Measurements from ENCODE around the gene OTX2. TPM values are rescaled to one million over a fixed set of nuclear protein-coding genes. Genes with fewer than 3 reads are reported as not detected.

Gene OTX2
- total RNA-seq, result not detected

- Mint-ChIP-seq H3K27me3 (ENCODE audit: low read depth) (peaks cover 88% of the 10 kb centered on the region), H3K27ac (peak within 1 kb of the TSS; percentile 85), H3K9me3 (no peaks in the 10 kb centered on the region), H3K4me3 (peak within 1 kb of the TSS; percentile 61 to 69), H3K4me1 (ENCODE audit: low read depth) (peaks cover 35% of the 10 kb centered on the region), H3K36me3 (ENCODE audit: insufficient read depth in 2 of 2) (peaks cover 7 to 17% of the 10 kb centered on the region in 2 donors)
- DNase-seq (no peak), ATAC-seq (replicated peaks in 1 of 2) (no peak)
These were observed at the start of gene OTX2 for GRCh38 chr14:56810147-56810719. Gene OTX2 (minus strand): TSS chr14:56810479. CDS start chr14:56805456, 5,023 bp downstream.

GRCh38 chr14:56858422-56858821, 48.1 kb upstream of the OTX2 start:
- no peak for DNase-seq
- H3K36me3 Mint-ChIP-seq (ENCODE audit: insufficient read depth in 2 of 2), result no peaks in the 10 kb centered on the region
- no peaks in the 10 kb centered on the region for H3K9me3 Mint-ChIP-seq
- H3K27ac Mint-ChIP-seq, result no peak overlapping the region
- peaks cover 48% of the 10 kb centered on the region for H3K27me3 Mint-ChIP-seq (ENCODE audit: low read depth)
- H3K4me3 Mint-ChIP-seq, result no peak overlapping the region
- ATAC-seq (replicated peaks in 1 of 2), result no peak
- no peaks in the 10 kb centered on the region for H3K4me1 Mint-ChIP-seq (ENCODE audit: low read depth)

- ATAC-seq (replicated peaks in 1 of 2), result no peak
- no peaks in the 10 kb centered on the region for H3K9me3 Mint-ChIP-seq
- peaks cover 48% of the 10 kb centered on the region for H3K27me3 Mint-ChIP-seq (ENCODE audit: low read depth)
- no peak overlapping the region for H3K4me3 Mint-ChIP-seq
- DNase-seq, result no peak
- no peak overlapping the region for H3K27ac Mint-ChIP-seq
- H3K4me1 Mint-ChIP-seq (ENCODE audit: low read depth), result no peaks in the 10 kb centered on the region
- H3K36me3 Mint-ChIP-seq (ENCODE audit: insufficient read depth in 2 of 2), result no peaks in the 10 kb centered on the region
These were observed 46.9 kb upstream of the OTX2 start for GRCh38 chr14:56857216-56857615.

GRCh38 chr14:56855891-56856461, 45.7 kb upstream of the OTX2 start:
- peaks cover 0 to 4% of the 10 kb centered on the region in 2 donors for H3K9me3 Mint-ChIP-seq
- no peak overlapping the region for H3K27ac Mint-ChIP-seq
- no peaks in the 10 kb centered on the region for H3K36me3 Mint-ChIP-seq (ENCODE audit: insufficient read depth in 2 of 2)
- no peaks in the 10 kb centered on the region for H3K4me1 Mint-ChIP-seq (ENCODE audit: low read depth)
- DNase-seq (no peak), ATAC-seq (replicated peaks in 1 of 2) (no peak)
- peaks cover 54% of the 10 kb centered on the region for H3K27me3 Mint-ChIP-seq (ENCODE audit: low read depth)
- no peak overlapping the region for H3K4me3 Mint-ChIP-seq

- peaks cover 0 to 4% of the 10 kb centered on the region in 2 donors for H3K9me3 Mint-ChIP-seq
- no peak for ATAC-seq (replicated peaks in 1 of 2)
- H3K27me3 Mint-ChIP-seq (ENCODE audit: low read depth), result peaks cover 54% of the 10 kb centered on the region
- H3K27ac Mint-ChIP-seq, result no peak overlapping the region
- DNase-seq, result no peak
- H3K4me3 Mint-ChIP-seq, result no peak overlapping the region
- no peaks in the 10 kb centered on the region for H3K4me1 Mint-ChIP-seq (ENCODE audit: low read depth)
- H3K36me3 Mint-ChIP-seq (ENCODE audit: insufficient read depth in 2 of 2), result no peaks in the 10 kb centered on the region
These were observed 44.0 kb upstream of the OTX2 start for GRCh38 chr14:56854325-56854724.

GRCh38 chr14:56846970-56847930, 37.0 kb upstream of the OTX2 start:
- H3K9me3 Mint-ChIP-seq, result peaks cover 0 to 6% of the 10 kb centered on the region in 2 donors
- no peak for ATAC-seq (replicated peaks in 1 of 2)
- H3K27me3 Mint-ChIP-seq (ENCODE audit: low read depth), result peaks cover 54% of the 10 kb centered on the region

GRCh38 chr14:56844406-56845002, 34.2 kb upstream of the OTX2 start:
- H3K4me3 Mint-ChIP-seq, result peak overlapping the region in 1 of 2 donors; percentile 8
- no peaks in the 10 kb centered on the region for H3K36me3 Mint-ChIP-seq (ENCODE audit: insufficient read depth in 2 of 2)
- DNase-seq (no peak), ATAC-seq (replicated peaks in 1 of 2) (no peak)
- H3K27ac Mint-ChIP-seq, result no peak overlapping the region
- peaks cover 5% of the 10 kb centered on the region for H3K4me1 Mint-ChIP-seq (ENCODE audit: low read depth)
- H3K27me3 Mint-ChIP-seq (ENCODE audit: low read depth), result peaks cover 48% of the 10 kb centered on the region
- H3K9me3 Mint-ChIP-seq, result peaks cover 0 to 2% of the 10 kb centered on the region in 2 donors

More at GRCh38 chr14:56846970-56847930, 37.0 kb upstream of the OTX2 start:
- no peak overlapping the region for H3K27ac Mint-ChIP-seq
- H3K4me3 Mint-ChIP-seq, result no peak overlapping the region
- peaks cover 5% of the 10 kb centered on the region for H3K4me1 Mint-ChIP-seq (ENCODE audit: low read depth)
- DNase-seq, result no peak
- no peaks in the 10 kb centered on the region for H3K36me3 Mint-ChIP-seq (ENCODE audit: insufficient read depth in 2 of 2)

- Mint-ChIP-seq H3K36me3 (ENCODE audit: insufficient read depth in 2 of 2) (no peaks in the 10 kb centered on the region), H3K27me3 (ENCODE audit: low read depth) (peaks cover 27% of the 10 kb centered on the region), H3K27ac (no peak overlapping the region), H3K4me1 (ENCODE audit: low read depth) (peaks cover 5% of the 10 kb centered on the region), H3K9me3 (peaks cover 0 to 2% of the 10 kb centered on the region in 2 donors), H3K4me3 (no peak overlapping the region)
- DNase-seq (no peak), ATAC-seq (replicated peaks in 1 of 2) (no peak)
These were observed 31.3 kb upstream of the OTX2 start for GRCh38 chr14:56841611-56842010.

- H3K27ac Mint-ChIP-seq, result no peak overlapping the region
- H3K36me3 Mint-ChIP-seq (ENCODE audit: insufficient read depth in 2 of 2), result no peaks in the 10 kb centered on the region
- ATAC-seq (replicated peaks in 1 of 2) (no peak), DNase-seq (no peak)
- H3K4me1 Mint-ChIP-seq (ENCODE audit: low read depth), result peaks cover 5% of the 10 kb centered on the region
- no peak overlapping the region for H3K4me3 Mint-ChIP-seq
- peaks cover 24% of the 10 kb centered on the region for H3K27me3 Mint-ChIP-seq (ENCODE audit: low read depth)
- H3K9me3 Mint-ChIP-seq, result peaks cover 0 to 2% of the 10 kb centered on the region in 2 donors
These were observed 29.9 kb upstream of the OTX2 start for GRCh38 chr14:56840221-56840620.

GRCh38 chr14:56829151-56829550, 18.9 kb upstream of the OTX2 start:
- ATAC-seq (replicated peaks in 1 of 2) (no peak), DNase-seq (no peak)
- Mint-ChIP-seq H3K27ac (no peak overlapping the region), H3K9me3 (peaks cover 2 to 3% of the 10 kb centered on the region in 2 donors), H3K36me3 (ENCODE audit: insufficient read depth in 2 of 2) (no peaks in the 10 kb centered on the region), H3K4me1 (ENCODE audit: low read depth) (no peaks in the 10 kb centered on the region), H3K27me3 (ENCODE audit: low read depth) (peaks cover 23% of the 10 kb centered on the region), H3K4me3 (no peak overlapping the region)

GRCh38 chr14:56826214-56826613, 15.9 kb upstream of the OTX2 start:
- Mint-ChIP-seq H3K9me3 (no peaks in the 10 kb centered on the region), H3K27me3 (ENCODE audit: low read depth) (peaks cover 16% of the 10 kb centered on the region), H3K36me3 (ENCODE audit: insufficient read depth in 2 of 2) (no peaks in the 10 kb centered on the region), H3K4me1 (ENCODE audit: low read depth) (no peaks in the 10 kb centered on the region), H3K27ac (no peak overlapping the region), H3K4me3 (no peak overlapping the region)
- no peak for ATAC-seq (replicated peaks in 1 of 2)
- DNase-seq, result no peak

GRCh38 chr14:56821805-56822610, 11.7 kb upstream of the OTX2 start:
- Mint-ChIP-seq H3K27me3 (ENCODE audit: low read depth) (peaks cover 48% of the 10 kb centered on the region), H3K4me1 (ENCODE audit: low read depth) (no peaks in the 10 kb centered on the region), H3K4me3 (no peak overlapping the region), H3K27ac (no peak overlapping the region), H3K9me3 (no peaks in the 10 kb centered on the region), H3K36me3 (ENCODE audit: insufficient read depth in 2 of 2) (no peaks in the 10 kb centered on the region)
- no peak for DNase-seq
- ATAC-seq (replicated peaks in 1 of 2), result no peak

Data from activated T-cell treated with anti-CD3 and anti-CD28 coated beads, Interleukin-2, amount 50 U/mL, for 72 hours (primary cell).